GM19395 (cell line): ENCODE results near the gene ZCCHC14.
"Not testable (repeated sequence)": the region's sequence is repeated elsewhere in the genome, so short reads cannot be mapped to it uniquely, and the experiment has no call there.

Experiments used
- ATAC-seq: cut with Tn5 transposase; IDR thresholded peaks from one replicate; pipeline ENCODE4 v1.9.1; 2021; ENCODE audit warnings: mild to moderate bottlenecking, moderate library complexity; ENCODE audit not compliant: unreplicated experiment

ZCCHC14 gene

DNA sequence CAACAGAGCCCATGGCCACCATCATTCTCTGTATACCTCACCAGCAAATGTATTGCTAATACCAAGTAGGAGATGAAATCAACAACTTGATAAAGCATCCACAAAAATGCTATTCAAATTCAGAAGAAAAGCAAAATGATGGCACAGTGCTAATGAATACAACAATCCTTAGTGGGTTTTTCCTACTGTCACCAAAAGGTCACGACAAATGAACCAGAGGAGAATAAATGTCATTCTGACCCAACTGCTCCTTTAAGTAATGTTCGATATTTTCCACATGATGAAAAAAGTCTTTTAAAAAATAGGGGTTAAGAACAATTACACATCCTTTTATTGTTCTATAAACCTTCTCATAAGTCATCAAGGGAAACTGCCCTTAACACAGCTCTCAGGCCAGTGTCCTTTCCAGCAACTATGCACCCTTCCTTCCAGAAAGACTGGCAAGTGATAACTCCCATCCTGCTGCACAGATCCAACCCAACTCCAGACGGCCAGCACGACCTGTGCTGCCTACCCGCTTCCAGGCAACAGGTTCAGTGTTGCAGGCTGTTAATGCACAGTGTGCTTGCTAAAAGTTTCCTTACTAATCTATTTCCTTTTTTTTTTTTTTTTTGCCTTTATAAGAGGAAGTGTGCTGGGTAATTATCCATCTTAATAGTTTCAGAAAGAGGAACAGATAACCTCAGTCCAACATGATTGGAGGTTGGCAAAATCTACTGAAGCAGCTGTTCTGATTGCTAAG lies 124.6 kb downstream of the ZCCHC14 start:
- ATAC-seq = no peak

- no peak for ATAC-seq
These were observed 125.3 kb downstream of the ZCCHC14 start for GRCh38 chr16:87367529-87367928.

DNA sequence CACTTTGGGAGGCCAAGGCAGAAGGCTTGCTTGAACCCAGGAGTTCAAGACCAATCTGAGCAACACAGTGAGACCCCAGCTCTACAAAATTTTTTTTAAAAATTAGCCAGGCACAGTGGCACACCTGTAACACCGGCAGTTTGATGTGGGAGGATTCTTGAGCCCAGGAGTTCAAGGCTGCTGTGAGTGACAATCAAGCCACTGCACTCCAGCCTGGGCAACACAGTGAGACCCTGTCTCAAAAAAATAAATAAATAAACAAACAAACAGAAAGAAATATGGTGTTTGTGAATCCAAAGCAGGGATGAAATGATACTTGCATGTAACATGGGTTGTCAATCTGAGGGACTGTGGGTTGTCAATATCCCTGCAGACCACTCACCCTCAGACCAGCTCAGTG lies 125.9 kb downstream of the ZCCHC14 start:
- ATAC-seq = no peak

GRCh38 chr16:87366288-87366687 lies 126.5 kb downstream of the ZCCHC14 start:
- ATAC-seq = no peak

- no peak for ATAC-seq
These were observed 127.7 kb downstream of the ZCCHC14 start for GRCh38 chr16:87365021-87365713.

- ATAC-seq = no peak
These were observed 128.9 kb downstream of the ZCCHC14 start for GRCh38 chr16:87363771-87364455.

DNA sequence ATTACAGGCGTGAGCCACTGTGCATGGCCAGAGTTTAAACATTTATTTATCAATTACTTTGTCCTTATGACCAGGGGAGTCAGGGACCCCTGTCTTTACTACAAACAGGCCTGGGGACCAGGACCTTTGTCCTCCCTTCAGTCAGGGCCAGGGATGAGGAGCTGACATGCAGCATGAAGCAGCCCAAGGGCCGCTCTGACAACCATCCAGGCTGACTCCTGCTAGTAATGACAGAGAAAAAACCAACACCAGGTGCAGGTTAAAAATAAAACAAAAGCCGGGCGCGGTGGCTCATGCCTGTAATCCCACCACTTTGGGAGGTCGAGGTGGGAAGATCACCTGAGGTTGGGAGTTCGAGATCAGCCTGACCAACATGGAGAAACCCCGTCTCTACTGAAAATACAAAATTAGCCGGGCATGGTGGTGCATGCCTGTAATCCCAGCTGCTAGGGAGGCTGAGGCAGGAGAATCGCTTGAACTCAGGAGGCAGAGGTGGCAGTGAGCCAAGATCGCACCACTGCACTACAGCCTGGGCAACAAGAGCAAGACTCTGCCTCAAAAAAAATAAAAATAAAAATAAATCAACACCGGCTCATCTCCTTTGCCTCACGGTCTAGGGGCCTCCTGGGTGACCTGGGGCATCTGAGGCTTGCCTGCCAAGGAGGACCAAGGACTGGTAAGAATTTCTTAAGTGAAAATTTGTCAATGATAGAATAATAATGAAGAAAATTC lies 129.8 kb downstream of the ZCCHC14 start:
- not testable (repeated sequence) for ATAC-seq

DNA sequence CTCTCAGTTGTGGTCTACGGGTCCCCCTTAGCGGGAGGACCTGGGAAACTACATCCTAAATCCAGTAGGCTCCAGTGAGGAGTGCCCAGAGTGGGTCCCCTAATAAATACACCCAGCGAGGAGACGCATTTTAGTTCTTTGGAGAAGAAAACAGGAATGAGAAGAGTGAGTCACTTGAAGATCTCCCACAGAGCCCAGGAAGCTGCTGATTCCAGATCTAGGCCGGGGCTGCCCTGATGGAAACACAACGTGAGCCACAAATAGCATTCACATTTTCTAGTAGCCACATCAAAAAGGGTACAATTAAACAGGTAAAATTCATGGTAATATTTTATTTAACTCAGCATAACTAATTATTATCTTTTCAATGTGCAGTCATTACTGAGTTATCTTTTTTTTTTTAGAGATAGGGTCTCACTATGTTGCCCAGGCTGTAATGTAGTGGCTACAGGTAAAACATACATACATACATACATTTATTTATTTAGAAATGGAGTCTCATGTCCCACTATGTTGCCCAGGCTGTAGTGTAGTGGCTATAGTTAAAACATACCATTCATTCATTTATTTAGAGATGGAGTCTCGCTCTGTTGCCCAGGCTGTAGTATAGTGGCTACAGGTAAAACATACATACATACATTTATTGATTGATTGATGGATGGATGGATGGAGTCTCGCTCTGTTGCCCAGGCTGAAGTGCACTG lies 130.8 kb downstream of the ZCCHC14 start:
- ATAC-seq = no peak

- no peak for ATAC-seq
These were observed 131.8 kb downstream of the ZCCHC14 start for GRCh38 chr16:87360862-87361610.

DNA sequence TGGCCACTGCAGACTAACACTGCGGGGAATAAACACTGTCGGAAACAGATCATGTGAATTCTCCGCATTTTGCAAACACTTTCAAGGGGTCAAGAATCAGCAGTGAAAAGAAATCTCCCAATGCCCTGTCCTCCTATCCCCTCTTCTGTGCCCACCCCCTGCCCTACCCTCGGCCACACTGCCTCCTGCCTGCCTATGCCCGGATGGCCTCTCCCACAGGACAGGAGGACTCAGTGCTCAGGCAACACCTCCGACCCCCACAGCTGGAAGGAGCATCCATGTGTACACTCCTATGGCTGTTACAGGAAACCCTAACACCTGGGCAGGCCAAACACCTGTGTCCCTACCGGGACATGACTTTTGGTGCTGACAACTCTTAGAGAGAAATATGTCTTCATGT lies 133.7 kb downstream of the ZCCHC14 start:
- ATAC-seq = no peak

GRCh38 chr16:87358696-87359095 lies 134.1 kb downstream of the ZCCHC14 start:
- ATAC-seq = no peak

DNA sequence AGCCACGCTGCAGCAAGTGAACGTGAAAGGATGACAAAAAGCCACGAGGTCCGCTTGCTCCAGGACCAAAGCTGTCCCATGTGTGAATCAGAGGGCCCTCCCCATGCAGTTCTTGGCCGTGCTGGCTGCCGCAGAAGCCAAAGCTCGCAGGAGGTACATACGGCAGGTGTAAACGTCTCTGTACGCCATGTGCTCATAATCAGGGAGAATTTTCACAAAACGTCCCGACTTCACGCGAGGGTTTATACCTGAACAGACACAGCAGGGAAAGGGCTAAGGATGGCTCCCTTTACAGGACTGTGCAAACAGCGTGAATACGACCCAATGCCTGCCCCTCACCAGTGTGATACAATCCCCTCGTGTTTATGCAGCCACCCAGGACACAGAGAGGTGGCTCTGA lies 134.6 kb downstream of the ZCCHC14 start:
- ATAC-seq = no peak

GRCh38 chr16:87356491-87356853 lies 136.4 kb downstream of the ZCCHC14 start:
- ATAC-seq = no peak
